ENCODE data around the gene ANKRD55.

DNA sequence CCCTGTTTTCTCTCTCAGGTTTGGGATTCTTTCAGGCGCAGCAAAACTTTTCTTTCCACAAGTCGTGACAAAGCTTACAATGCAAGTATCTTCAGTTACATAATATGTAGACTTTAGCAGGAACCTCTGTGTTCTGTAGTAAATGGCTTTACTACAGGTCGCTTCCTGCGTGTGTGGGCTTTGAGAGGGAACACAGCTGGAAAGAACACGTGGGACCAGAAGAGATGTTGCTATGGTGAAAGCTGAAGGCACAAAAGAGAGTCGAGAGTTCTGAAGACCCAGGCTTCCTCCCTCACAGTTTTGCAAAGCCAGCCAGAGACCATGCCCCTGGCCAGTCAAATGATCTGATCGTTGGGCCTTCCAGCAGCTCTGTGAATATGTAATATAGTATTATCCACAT lies 4.0 kb downstream of the ANKRD55 start:
- TF ChIP-seq, protein P1, sequence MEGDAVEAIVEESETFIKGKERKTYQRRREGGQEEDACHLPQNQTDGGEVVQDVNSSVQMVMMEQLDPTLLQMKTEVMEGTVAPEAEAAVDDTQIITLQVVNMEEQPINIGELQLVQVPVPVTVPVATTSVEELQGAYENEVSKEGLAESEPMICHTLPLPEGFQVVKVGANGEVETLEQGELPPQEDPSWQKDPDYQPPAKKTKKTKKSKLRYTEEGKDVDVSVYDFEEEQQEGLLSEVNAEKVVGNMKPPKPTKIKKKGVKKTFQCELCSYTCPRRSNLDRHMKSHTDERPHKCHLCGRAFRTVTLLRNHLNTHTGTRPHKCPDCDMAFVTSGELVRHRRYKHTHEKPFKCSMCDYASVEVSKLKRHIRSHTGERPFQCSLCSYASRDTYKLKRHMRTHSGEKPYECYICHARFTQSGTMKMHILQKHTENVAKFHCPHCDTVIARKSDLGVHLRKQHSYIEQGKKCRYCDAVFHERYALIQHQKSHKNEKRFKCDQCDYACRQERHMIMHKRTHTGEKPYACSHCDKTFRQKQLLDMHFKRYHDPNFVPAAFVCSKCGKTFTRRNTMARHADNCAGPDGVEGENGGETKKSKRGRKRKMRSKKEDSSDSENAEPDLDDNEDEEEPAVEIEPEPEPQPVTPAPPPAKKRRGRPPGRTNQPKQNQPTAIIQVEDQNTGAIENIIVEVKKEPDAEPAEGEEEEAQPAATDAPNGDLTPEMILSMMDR (IDR thresholded peaks at IDR 0.05; ENCODE audit: extremely low read depth in 1 of 2, insufficient read depth in 1 of 2, low read depth in 1 of 2, low read length in 2 of 2), result no peak
- TF ChIP-seq POLR2A (IDR thresholded peaks at IDR 0.05; ENCODE audit: low read depth, low read length) (no peak), POLR2AphosphoS5 (IDR thresholded peaks at IDR 0.05; ENCODE audit: insufficient read depth, low read depth, low read length) (no peak), EZH2 (IDR thresholded peaks at IDR 0.05; ENCODE audit: borderline replicate concordance, low read depth, low read length, severe bottlenecking) (no peak), MYC (IDR thresholded peaks at IDR 0.05; ENCODE audit: low read depth, low read length) (no peak)

All from endothelial cell of umbilical vein (primary cell).